IPS-NIHi7 (cell line): ENCODE measurements around the gene SOX15.

ENCODE experiments used
- DNase-seq: peaks from one replicate; pipeline ENCODE4 v3.0.0; 2012; ENCODE audit warnings: mixed read lengths; ENCODE audit errors: extremely low spot score

Gene SOX15

GRCh38 chr17:7577327-7578199, 12.3 kb downstream of the SOX15 start:
- no peak for DNase-seq

DNA sequence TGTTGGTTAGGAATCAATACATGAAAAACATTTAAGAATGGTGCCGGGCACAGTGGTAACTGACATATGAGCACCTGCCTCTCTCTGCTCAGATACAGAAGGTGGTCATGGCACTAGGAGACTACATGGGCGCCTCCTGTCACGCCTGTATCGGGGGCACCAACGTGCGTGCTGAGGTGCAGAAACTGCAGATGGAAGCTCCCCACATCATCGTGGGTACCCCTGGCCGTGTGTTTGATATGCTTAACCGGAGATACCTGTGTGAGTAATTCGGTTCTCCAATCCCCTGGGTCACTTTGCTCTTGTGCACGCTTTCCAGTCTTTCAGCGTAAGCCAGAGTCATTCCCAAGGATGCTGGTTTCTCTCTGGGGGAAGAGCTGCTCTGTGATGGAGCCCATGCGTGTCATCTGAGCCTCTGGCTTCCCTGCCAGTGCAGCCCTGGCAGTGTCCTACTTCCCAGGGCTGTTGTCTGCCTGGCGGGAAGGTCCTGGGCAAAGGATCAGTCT, 13.4 kb downstream of the SOX15 start:
- no peak for DNase-seq

DNA sequence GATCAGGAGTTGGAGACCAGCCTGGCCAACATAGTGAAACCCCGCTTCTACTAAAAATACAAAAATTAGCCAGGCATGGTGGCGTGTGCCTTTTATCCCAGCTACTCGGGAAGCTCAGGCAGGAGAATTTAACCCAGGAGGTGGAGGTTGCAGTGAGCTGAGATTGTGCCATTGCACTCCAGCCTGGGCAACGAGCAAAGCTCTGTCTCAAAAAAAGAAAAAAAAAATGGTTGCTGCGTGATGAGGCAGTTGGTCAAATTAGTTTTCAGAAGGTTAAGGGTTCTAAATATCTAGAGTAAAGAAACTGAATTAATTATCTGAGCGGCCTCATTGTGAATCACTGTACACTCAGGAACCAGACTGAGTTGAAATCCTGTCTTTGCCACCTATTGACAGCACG, 13.9 kb downstream of the SOX15 start:
- no peak for DNase-seq

DNA sequence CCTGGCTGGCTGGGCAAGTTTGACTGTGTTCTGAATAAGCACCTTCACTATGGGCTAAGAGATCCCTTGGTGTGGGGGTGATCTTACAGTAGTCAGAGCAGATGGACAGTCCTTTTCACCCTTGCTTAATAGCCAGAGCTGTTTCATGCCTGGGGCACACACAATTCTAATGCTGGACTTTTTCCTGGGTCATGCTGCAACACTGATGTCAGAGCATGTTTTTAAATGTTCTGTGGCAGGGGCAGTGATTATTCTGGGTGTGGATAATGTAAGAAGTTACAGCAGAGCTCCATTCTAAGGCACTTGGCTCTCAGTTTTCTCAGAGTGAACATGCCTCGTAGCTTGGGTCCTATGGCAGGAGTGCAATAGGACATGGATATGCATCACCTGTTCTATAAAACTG, 14.4 kb downstream of the SOX15 start:
- no peak for DNase-seq

GRCh38 chr17:7574176-7574953, 15.5 kb downstream of the SOX15 start:
- DNase-seq: no peak

- DNase-seq: peak; percentile 78
Observed at GRCh38 chr17:7573324-7574080, 16.4 kb downstream of the SOX15 start.

GRCh38 chr17:7572588-7573323, 17.1 kb downstream of the SOX15 start:
- DNase-seq: peak; percentile 97

- DNase-seq: no peak
Observed at GRCh38 chr17:7572338-7572587, 17.6 kb downstream of the SOX15 start.

GRCh38 chr17:7570351-7570750, 19.5 kb downstream of the SOX15 start:
- no peak for DNase-seq

DNA sequence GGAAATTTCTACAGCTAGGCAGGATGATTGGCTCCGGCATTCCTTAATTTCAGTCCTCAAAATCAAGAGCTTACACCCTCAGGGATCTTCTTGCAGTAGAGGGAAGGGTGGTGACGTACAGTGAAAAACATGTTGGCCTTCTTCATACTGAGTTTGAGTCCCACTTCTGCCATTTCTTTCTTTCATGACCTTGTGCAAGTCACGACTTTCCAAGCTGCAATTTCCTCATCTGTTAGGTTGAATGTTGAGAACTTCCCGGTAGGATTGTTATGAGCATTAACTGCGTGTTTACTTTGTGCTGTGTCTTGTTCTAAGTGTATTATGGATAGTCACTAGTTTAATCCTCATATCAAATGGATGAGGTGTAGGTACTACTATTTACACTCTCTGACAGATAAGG, 20.3 kb downstream of the SOX15 start:
- DNase-seq: no peak

DNA sequence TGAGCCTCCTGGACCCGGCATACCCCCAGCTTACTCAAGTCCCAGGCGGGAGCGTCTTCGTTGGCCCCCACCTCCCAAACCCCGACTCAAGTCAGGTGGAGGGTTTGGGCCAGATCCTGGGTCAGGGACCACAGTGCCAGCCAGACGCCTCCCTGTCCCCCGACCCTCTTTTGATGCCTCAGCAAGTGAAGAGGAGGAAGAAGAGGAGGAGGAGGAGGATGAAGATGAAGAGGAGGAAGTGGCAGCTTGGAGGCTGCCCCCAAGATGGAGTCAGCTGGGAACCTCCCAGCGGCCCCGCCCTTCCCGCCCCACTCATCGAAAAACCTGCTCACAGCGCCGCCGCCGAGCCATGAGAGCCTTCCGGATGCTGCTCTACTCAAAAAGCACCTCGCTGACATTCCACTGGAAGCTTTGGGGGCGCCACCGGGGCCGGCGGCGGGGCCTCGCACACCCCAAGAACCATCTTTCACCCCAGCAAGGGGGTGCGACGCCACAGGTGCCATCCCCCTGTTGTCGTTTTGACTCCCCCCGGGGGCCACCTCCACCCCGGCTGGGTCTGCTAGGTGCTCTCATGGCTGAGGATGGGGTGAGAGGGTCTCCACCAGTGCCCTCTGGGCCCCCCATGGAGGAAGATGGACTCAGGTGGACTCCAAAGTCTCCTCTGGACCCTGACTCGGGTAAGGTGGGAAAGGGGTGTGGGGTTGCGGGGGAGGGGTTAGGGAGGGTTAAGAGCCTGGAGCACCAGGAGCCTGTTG, 26.6 kb downstream of the SOX15 start:
- no peak for DNase-seq

GRCh38 chr17:7562208-7562605, 27.7 kb downstream of the SOX15 start:
- DNase-seq: no peak

GRCh38 chr17:7561589-7562207, 28.2 kb downstream of the SOX15 start, which contains the start of gene SENP3:
Gene SENP3 (plus strand): TSS chr17:7561919. CDS start chr17:7563077, 1,158 bp downstream.
- peak; percentile 96 for DNase-seq

- DNase-seq: peak; percentile 91
Observed at GRCh38 chr17:7561028-7561575, 28.8 kb downstream of the SOX15 start.

DNA sequence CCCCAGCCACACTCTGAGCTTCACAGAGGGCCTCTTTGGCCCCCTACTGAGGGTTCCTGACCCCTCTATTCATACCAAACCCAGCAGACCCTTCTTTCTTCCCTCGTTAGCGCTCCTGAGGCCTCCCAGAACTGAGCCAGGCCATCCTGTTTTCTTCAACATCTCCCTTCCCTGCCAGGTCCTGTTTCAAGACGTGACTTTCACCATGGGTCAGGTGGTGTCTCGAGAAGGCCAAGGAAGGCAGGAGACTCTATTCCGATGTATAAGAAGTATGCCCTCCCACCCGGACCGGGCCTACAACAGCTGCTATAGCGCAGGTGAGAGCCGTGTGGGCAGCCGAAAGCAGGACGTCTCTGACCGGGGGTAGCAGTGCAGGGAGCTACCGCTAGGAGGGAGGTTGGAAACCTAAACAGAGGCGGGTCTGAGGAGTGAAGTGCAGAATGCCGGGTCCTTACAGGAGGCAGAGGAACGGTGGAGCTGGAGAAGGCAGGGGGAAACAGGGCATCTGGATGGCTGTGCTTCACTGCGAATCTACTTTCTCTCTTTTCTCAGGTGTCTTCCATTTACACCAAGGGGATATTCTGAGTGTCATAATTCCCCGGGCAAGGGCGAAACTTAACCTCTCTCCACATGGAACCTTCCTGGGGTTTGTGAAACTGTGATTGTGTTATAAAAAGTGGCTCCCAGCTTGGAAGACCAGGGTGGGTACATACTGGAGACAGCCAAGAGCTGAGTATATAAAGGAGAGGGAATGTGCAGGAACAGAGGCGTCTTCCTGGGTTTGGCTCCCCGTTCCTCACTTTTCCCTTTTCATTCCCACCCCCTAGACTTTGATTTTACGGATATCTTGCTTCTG, 29.5 kb downstream of the SOX15 start:
- peak; percentile 79 for DNase-seq

GRCh38 chr17:7559320-7560171, 30.3 kb downstream of the SOX15 start:
- no peak for DNase-seq

DNA sequence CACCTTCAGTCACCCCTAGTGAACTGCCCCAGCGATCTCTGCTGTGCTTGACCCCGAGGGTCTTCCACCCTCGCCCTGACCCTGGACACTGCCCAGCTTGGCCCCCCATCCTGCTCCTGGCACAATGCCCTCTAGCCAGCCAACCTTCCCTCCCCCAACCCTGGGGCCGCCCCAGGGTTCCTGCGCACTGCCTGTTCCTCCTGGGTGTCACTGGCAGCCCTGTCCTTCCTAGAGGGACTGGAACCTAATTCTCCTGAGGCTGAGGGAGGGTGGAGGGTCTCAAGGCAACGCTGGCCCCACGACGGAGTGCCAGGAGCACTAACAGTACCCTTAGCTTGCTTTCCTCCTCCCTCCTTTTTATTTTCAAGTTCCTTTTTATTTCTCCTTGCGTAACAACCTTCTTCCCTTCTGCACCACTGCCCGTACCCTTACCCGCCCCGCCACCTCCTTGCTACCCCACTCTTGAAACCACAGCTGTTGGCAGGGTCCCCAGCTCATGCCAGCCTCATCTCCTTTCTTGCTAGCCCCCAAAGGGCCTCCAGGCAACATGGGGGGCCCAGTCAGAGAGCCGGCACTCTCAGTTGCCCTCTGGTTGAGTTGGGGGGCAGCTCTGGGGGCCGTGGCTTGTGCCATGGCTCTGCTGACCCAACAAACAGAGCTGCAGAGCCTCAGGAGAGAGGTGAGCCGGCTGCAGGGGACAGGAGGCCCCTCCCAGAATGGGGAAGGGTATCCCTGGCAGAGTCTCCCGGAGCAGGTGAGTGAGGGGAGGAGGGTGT, 31.2 kb downstream of the SOX15 start, which contains the start of gene TNFSF13:
Gene TNFSF13, plus strand, starts transcription at position 207 of the 776 bp plus-strand sequence. Its CDS starts 290 bp downstream, at position 497.
- no peak for DNase-seq
